Thoracic aorta (tissue), 2 donors: ENCODE results near the gene GGA2. TPM values are rescaled to one million over a fixed set of nuclear protein-coding genes. Genes with fewer than 3 reads are reported as not detected.
A peak's percentile ranks its signal among the peaks of the same experiment; 100 is the strongest.

ENCODE experiments used
- ATAC-seq: fragments of 150-250 bp; one replicate; pipeline ENCODE4 v1.8.0; 2017; ENCODE audit warnings: low read depth; ENCODE audit not compliant: insufficient number of reproducible peaks, low FRiP score
- DNase-seq: peaks from one replicate; pipeline ENCODE4 v3.0.0-alpha.2; 2020; ENCODE audit warnings: low spot score
- H3K27ac ChIP-seq, 2 donors: fragments of 200-600 bp; sonication (generic); 1 replicate in 1 of 2; 2 replicates in 1 of 2; pipeline ENCODE4 v1.5.1; 2016; ENCODE audit warnings: mild to moderate bottlenecking in 2 of 2, moderate library complexity in 2 of 2
- H3K27me3 ChIP-seq: fragments of 200-600 bp; sonication (generic); replicated peaks from 2 replicates; pipeline ENCODE4 v1.6.0; 2016; ENCODE audit warnings: mild to moderate bottlenecking; ENCODE audit not compliant: insufficient read depth
- H3K36me3 ChIP-seq: fragments of 200-600 bp; sonication (generic); one replicate; pipeline ENCODE4 v1.5.1; 2016
- H3K4me1 ChIP-seq, 2 donors: fragments of 200-600 bp; sonication (generic); 1 replicate in 1 of 2; 2 replicates in 1 of 2; pipeline versions ENCODE4 v1.5.1 to v1.6.0; 2016; ENCODE audit warnings: low read depth in 2 of 2, mild to moderate bottlenecking in 1 of 2; ENCODE audit not compliant: control insufficient read depth in 1 of 2
- H3K4me3 ChIP-seq: fragments of 200-600 bp; sonication (generic); 2 replicates; pipeline ENCODE4 v1.5.1; 2016; ENCODE audit warnings: mild to moderate bottlenecking
- H3K9me3 ChIP-seq: fragments of 200-600 bp; sonication (generic); 2 replicates; pipeline ENCODE4 v1.5.1; 2016
- CTCF ChIP-seq: fragments of 200-600 bp; sonication (generic); IDR thresholded peaks from one replicate; pipeline ENCODE4 v1.5.1; 2019; ENCODE audit warnings: antibody characterized with exemption
- total RNA-seq, 2 donors: library from RNA; depleted of rRNA; stranded (reverse); fragments of >200 nt; gene quantifications; one replicate each; pipeline versions ENCODE4 v1.1.0 to v1.2.3, GENCODE V29; 2016

Gene GGA2
- total RNA-seq, 2 donors from 2014 or later: 61.7 to 61.9 TPM

- H3K36me3 ChIP-seq: peaks cover 30% of the 10 kb centered on the region
- H3K4me1 ChIP-seq: no peaks in the 10 kb centered on the region
- peak overlapping the region in 1 of 2 donors; percentile 36 for H3K27ac ChIP-seq
- H3K9me3 ChIP-seq: no peaks in the 10 kb centered on the region
- ATAC-seq (peak; percentile 56), DNase-seq (no peak)
- no peak for TF ChIP-seq CTCF
- H3K27me3 ChIP-seq: no peaks in the 10 kb centered on the region
- peak overlapping the region; percentile 29 for H3K4me3 ChIP-seq
Measured at GRCh38 chr16:23496821-23497542, 13.3 kb downstream of the GGA2 start.

- Histone ChIP-seq H3K9me3 (no peaks in the 10 kb centered on the region), H3K4me1 (no peaks in the 10 kb centered on the region), H3K27ac (no peak overlapping the region), H3K36me3 (peaks cover 30% of the 10 kb centered on the region), H3K27me3 (no peaks in the 10 kb centered on the region), H3K4me3 (no peak overlapping the region)
- DNase-seq (no peak), ATAC-seq (no peak)
- TF ChIP-seq CTCF: no peak
Measured at GRCh38 chr16:23495671-23496070, 14.6 kb downstream of the GGA2 start.

GRCh38 chr16:23494188-23494587 lies 16.1 kb downstream of the GGA2 start:
- no peak for ATAC-seq
- H3K36me3 ChIP-seq: peaks cover 42% of the 10 kb centered on the region

GRCh38 chr16:23491490-23492391 lies 18.6 kb downstream of the GGA2 start:
- TF ChIP-seq CTCF: no peak
- Histone ChIP-seq H3K4me3 (no peak overlapping the region), H3K9me3 (no peaks in the 10 kb centered on the region), H3K27ac (no peak overlapping the region), H3K4me1 (no peaks in the 10 kb centered on the region), H3K36me3 (peaks cover 64% of the 10 kb centered on the region), H3K27me3 (no peaks in the 10 kb centered on the region)
- DNase-seq: no peak
- no peak for ATAC-seq

More at GRCh38 chr16:23494188-23494587, 16.1 kb downstream of the GGA2 start:
- H3K4me1 ChIP-seq: no peaks in the 10 kb centered on the region
- H3K27ac ChIP-seq: no peak overlapping the region
- TF ChIP-seq CTCF: no peak
- H3K9me3 ChIP-seq: no peaks in the 10 kb centered on the region
- DNase-seq: no peak
- no peaks in the 10 kb centered on the region for H3K27me3 ChIP-seq
- H3K4me3 ChIP-seq: no peak overlapping the region

- Histone ChIP-seq H3K4me3 (no peak overlapping the region), H3K27me3 (no peaks in the 10 kb centered on the region), H3K4me1 (no peaks in the 10 kb centered on the region), H3K36me3 (peaks cover 75% of the 10 kb centered on the region), H3K27ac (no peak overlapping the region), H3K9me3 (no peaks in the 10 kb centered on the region)
- TF ChIP-seq CTCF: no peak
- DNase-seq (no peak), ATAC-seq (no peak)
Measured at GRCh38 chr16:23486480-23486879, 23.8 kb downstream of the GGA2 start.
